Activated T-helper 2 cell treated with anti-CD3 and anti-CD28 coated beads, Interferon-gamma antibody, Interleukin-2, Interleukin-4, amounts not matched to agents 10 μg/mL and 5 μg/mL and 100 μg/mL, durations not matched to agents 14 hours and 24 hours and 36 hours (primary cell): Measurements from ENCODE around the gene MYZAP. TPM values are rescaled to one million over a fixed set of nuclear protein-coding genes. Genes with fewer than 3 reads are reported as not detected.
A peak's percentile ranks its signal among the peaks of the same experiment; 100 is the strongest.

Source experiments
- DNase-seq: peaks from one replicate; pipeline ENCODE4 v3.0.0; 2021; ENCODE audit warnings: low spot score
- H3K27ac Mint-ChIP-seq: one replicate; pipeline ENCODE4 v1.8.0; 2021; ENCODE audit warnings: mixed read lengths
- H3K27me3 Mint-ChIP-seq: one replicate; pipeline ENCODE4 v1.8.0; 2021; ENCODE audit warnings: low read depth, mixed read lengths
- H3K36me3 Mint-ChIP-seq: one replicate; pipeline ENCODE4 v1.8.0; 2021; ENCODE audit warnings: low read depth, mixed read lengths
- H3K4me1 Mint-ChIP-seq: one replicate; pipeline ENCODE4 v1.8.0; 2021; ENCODE audit warnings: low read depth, mixed read lengths
- H3K4me3 Mint-ChIP-seq: one replicate; pipeline ENCODE4 v1.8.0; 2021; ENCODE audit warnings: low read depth, mild to moderate bottlenecking, moderate library complexity, mixed read lengths
- H3K9me3 Mint-ChIP-seq: one replicate; pipeline ENCODE4 v1.8.0; 2021; ENCODE audit warnings: mixed read lengths
- intact Hi-C: fragments of 100-400 bp; cut with micrococcal nuclease; formaldehyde crosslinking; loops from one replicate; pipeline ENCODE4 v1.15.1; 2023
- total RNA-seq: library from RNA; stranded (reverse); gene quantifications from 2 replicates; pipeline ENCODE4 v1.2.3, GENCODE V29; 2022

MYZAP gene
- total RNA-seq, 1 donor from 2014 or later = not detected

DNA sequence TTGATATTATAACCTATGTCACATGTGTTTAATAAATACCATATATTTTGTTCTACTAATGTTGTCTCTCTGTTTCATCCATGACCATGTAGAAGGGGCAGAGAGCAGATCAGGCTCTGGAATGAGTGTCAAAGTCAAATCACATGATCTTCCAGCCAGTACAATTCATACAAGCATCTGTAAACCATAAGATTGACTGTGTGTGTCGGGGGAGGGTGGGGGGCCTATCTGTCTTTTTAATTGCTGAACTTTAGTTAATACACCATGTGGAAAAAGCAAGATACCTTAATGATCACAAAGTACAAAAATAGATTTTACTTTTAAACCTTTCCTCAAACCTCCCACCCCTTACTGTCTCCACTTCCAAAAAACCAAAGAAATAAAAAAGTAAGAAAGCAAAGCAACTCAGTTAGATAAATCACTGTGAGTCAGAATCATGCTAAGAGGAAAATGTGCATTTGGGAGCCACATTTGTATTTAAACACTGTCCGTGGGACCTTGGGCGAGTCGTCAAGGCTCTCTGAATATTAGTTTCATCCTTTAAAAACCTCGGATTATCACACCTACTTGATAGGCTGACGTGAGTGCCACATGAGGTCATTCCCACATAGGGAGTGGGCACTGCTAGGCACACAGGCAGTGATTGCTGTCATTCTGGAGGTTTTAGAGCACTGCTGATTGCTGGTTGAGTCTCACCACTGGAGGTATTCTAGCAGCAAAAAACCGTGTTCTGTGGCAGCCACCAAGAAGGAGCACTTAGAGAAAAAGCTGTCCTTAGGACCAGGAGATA, 93.8 kb downstream of the MYZAP start:
- DNase-seq = no peak
- no peaks in the 10 kb centered on the region for H3K27me3 Mint-ChIP-seq
- H3K4me3 Mint-ChIP-seq = no peak overlapping the region
- H3K36me3 Mint-ChIP-seq = no peaks in the 10 kb centered on the region
- H3K4me1 Mint-ChIP-seq = no peaks in the 10 kb centered on the region
- H3K27ac Mint-ChIP-seq = no peak overlapping the region
- intact Hi-C loops = no loop called here
- H3K9me3 Mint-ChIP-seq = no peaks in the 10 kb centered on the region

DNA sequence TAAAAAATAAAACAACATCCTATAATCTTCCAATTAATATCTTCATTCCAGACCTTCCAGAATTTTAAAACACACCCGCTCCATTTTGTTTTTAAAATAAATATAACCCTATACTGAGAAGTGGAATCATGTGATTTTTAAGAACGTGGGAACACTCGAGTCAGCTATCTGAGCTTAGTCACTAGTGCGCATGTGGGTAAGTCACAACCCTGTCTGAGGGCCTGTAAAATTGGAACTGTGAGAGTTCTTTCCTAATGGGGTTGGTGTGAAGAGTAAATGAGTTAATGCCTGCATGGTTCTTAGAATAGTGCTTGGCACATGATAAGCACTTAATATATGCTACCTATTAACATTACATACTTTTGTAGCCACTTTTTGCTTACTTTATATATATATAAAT, 95.0 kb downstream of the MYZAP start:
- no peak for DNase-seq
- Mint-ChIP-seq H3K36me3 (no peaks in the 10 kb centered on the region), H3K27ac (no peak overlapping the region), H3K4me3 (no peak overlapping the region), H3K9me3 (no peaks in the 10 kb centered on the region), H3K4me1 (no peaks in the 10 kb centered on the region), H3K27me3 (no peaks in the 10 kb centered on the region)
- intact Hi-C loops = no loop called here

DNA sequence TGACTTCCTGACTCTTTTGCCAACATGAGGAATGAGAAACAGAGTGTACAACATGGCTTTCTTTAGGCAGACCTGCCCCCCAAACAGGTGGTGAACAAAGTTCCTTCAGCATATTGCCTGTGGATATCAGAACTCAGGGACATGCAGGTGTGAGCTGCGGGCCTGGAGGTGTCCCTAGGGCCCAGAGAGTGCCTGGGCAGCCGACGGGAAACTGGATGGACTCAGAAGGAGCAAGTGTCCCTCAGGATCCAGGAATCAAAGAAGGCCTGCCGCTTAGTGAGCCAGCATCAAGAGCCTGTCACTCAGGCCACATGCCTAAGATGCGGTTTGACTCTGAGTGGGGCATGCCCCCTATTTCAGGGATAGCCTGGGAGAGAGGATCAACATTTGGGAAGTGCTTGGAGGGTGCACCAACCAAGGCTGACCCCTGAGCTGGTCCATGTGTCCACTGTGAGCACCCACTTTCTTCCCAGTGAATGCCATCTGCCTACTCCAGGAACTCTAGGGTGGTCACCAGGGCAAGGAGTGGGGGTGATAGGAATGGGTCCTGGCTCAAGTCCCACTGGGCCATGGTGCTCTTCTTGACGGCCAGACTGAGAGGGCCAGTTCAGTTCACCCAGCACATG, 98.8 kb downstream of the MYZAP start:
- no peak for DNase-seq
- H3K9me3 Mint-ChIP-seq = no peaks in the 10 kb centered on the region
- H3K27me3 Mint-ChIP-seq = peaks cover 5% of the 10 kb centered on the region
- H3K4me1 Mint-ChIP-seq = peaks cover 5% of the 10 kb centered on the region
- no peak overlapping the region for H3K27ac Mint-ChIP-seq
- intact Hi-C loops = no loop called here
- no peak overlapping the region for H3K4me3 Mint-ChIP-seq
- H3K36me3 Mint-ChIP-seq = no peaks in the 10 kb centered on the region

DNA sequence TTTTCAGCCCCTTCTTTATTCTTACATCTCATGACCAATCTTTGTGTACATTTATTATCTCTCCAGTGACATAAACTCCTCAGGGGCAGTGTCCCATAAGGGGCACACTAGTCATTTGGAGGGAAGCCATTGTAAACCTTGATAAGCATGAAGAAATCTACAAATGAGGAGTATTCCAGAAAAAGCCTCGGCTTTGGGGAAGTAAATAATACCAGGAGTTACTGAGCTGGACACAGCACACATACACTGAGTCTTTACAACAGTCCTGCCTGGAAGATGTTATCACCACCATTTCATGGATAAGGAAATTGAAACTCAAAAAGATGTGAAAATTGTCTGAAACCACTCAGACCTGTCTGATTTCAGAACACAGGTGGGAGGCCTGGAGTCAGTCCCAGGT, 99.4 kb downstream of the MYZAP start:
- H3K36me3 Mint-ChIP-seq = no peaks in the 10 kb centered on the region
- peaks cover 8% of the 10 kb centered on the region for H3K27me3 Mint-ChIP-seq
- intact Hi-C loops = no loop called here
- no peak for DNase-seq
- H3K4me1 Mint-ChIP-seq = peaks cover 5% of the 10 kb centered on the region
- H3K27ac Mint-ChIP-seq = no peak overlapping the region
- H3K9me3 Mint-ChIP-seq = no peaks in the 10 kb centered on the region
- no peak overlapping the region for H3K4me3 Mint-ChIP-seq

DNA sequence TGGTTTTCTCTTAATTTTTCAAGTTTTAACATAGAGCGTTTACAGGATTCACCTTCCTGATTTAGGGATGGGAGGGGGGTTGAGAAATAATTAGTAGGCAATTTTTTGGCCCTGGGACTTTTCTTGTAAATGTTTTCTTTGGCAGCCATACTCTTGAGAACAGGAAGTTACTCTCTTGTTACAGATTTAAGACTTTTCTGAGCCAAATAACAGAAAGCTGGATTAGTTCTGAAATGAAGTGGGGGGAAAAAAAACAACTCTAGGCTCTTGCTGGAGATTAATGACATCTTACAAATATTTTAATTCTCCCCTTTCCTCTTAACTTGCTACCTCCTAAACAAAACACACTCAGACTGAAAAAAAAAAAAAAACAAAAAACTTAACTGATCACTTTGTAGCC, 101.0 kb downstream of the MYZAP start:
- H3K4me1 Mint-ChIP-seq = peaks cover 5% of the 10 kb centered on the region
- DNase-seq = no peak
- intact Hi-C loops = no loop called here
- no peak overlapping the region for H3K27ac Mint-ChIP-seq
- H3K36me3 Mint-ChIP-seq = no peaks in the 10 kb centered on the region
- H3K4me3 Mint-ChIP-seq = no peak overlapping the region
- H3K27me3 Mint-ChIP-seq = peaks cover 17% of the 10 kb centered on the region
- H3K9me3 Mint-ChIP-seq = no peaks in the 10 kb centered on the region

DNA sequence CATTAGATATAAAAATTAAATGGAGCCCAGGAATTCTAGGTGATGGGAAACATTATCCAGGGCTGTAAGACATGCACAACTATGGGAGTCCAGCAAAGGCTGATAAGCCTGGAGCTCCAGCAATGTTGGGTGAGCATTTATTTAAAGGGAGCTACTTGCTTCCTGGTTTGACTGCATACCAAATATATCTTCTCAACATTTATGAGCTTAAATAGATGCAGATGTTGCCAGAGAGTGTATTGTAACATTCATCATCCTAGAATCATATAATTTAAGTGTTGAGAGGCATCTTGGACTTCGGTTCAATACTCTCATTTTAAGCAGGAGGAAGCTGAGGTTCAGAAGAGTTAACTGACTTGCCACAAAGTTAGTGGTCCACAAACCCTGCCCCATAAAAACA, 102.6 kb downstream of the MYZAP start:
- H3K27ac Mint-ChIP-seq = no peak overlapping the region
- peaks cover 5% of the 10 kb centered on the region for H3K4me1 Mint-ChIP-seq
- intact Hi-C loops = no loop called here
- no peaks in the 10 kb centered on the region for H3K36me3 Mint-ChIP-seq
- peaks cover 26% of the 10 kb centered on the region for H3K27me3 Mint-ChIP-seq
- H3K4me3 Mint-ChIP-seq = no peak overlapping the region
- DNase-seq = no peak
- H3K9me3 Mint-ChIP-seq = no peaks in the 10 kb centered on the region

DNA sequence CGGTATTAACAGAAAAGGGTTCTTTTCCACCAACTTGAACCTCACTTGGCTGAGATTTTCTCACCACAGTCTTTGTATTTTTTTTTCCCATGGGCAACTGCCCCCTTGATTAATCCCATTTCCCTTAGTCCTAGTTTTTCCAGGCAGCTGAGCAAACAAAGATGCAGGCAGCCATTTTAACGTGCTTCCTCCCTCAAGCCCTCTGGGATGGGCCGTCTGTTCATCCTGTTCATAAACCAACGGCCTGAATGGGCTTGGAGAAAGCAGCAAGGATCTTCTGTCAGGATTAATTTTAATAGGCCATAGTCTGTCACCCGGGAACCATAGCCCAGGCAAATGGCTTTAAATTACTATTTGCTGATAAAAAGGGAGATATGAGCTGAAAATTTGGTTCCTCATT, 104.4 kb downstream of the MYZAP start:
- Mint-ChIP-seq H3K27me3 (peaks cover 34% of the 10 kb centered on the region), H3K36me3 (no peaks in the 10 kb centered on the region), H3K4me3 (no peak overlapping the region), H3K9me3 (no peaks in the 10 kb centered on the region), H3K4me1 (peaks cover 5% of the 10 kb centered on the region), H3K27ac (no peak overlapping the region)
- intact Hi-C loops = no loop called here
- DNase-seq = no peak

DNA sequence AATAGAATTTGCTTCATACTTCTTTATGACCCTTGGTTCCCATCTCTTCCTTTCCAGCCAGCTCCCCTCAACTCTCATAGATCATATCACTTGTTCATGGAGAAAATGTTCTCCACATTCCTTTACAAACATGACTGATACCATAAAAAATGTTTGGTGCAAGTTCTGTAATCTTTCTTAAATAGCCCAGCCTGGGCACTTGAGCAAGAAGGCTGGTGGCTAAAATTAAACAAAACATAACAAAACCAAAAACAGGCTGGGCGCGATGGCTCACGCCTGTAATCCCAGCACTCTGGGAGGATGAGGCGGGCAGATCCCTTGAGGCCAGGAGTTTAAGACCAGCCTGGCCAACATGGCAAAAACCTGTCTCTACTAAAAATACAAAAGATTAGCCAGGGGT, 105.9 kb downstream of the MYZAP start:
- Mint-ChIP-seq H3K36me3 (no peaks in the 10 kb centered on the region), H3K27ac (no peak overlapping the region), H3K4me3 (no peak overlapping the region), H3K9me3 (no peaks in the 10 kb centered on the region), H3K27me3 (peaks cover 38% of the 10 kb centered on the region), H3K4me1 (peaks cover 5% of the 10 kb centered on the region)
- DNase-seq = no peak
- intact Hi-C loops = no loop called here

DNA sequence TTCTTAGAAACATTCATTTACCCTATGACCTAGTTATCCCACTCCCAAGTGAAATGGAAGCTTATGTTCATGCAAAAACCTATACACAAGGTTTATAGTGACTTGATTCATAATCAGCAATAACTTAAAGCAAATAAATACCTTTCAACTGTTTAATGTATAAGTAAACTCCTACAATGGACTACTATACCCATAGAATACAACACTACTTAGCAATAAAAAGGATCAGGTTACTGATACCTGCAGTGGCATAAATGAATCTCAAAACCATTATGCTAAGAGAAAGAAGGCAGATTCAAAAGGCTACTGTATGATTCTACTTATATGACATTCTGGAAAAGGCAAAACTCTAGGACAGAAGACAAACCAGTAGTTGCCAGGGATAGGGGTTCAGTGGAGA, 106.5 kb downstream of the MYZAP start:
- intact Hi-C loops = no loop called here
- Mint-ChIP-seq H3K4me3 (no peak overlapping the region), H3K27ac (no peak overlapping the region), H3K27me3 (peaks cover 39% of the 10 kb centered on the region), H3K36me3 (no peaks in the 10 kb centered on the region), H3K9me3 (no peaks in the 10 kb centered on the region), H3K4me1 (peaks cover 8% of the 10 kb centered on the region)
- DNase-seq = no peak

DNA sequence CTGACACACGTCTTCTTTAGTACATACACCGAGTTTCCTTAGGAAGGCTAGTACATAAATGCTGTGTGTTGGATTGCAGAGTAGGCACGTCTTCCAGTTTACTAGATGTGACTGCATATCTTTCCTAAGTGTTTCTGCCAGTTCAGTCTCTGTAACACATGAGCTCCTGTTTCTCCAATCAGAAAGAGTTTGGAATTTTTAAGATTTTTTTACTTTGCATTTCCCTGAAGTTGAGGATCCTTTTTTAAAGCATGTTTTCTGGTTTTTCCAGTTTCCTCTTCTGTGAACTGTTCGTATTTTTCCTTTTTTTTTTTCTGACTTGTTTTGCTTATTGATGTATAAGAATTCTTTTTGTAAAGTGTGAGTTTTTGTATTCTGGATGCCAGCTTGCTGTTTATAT, 107.3 kb downstream of the MYZAP start:
- DNase-seq = no peak
- intact Hi-C loops = no loop called here
- Mint-ChIP-seq H3K36me3 (no peaks in the 10 kb centered on the region), H3K4me3 (no peak overlapping the region), H3K4me1 (peaks cover 15% of the 10 kb centered on the region), H3K9me3 (no peaks in the 10 kb centered on the region), H3K27ac (no peak overlapping the region), H3K27me3 (peaks cover 40% of the 10 kb centered on the region)

DNA sequence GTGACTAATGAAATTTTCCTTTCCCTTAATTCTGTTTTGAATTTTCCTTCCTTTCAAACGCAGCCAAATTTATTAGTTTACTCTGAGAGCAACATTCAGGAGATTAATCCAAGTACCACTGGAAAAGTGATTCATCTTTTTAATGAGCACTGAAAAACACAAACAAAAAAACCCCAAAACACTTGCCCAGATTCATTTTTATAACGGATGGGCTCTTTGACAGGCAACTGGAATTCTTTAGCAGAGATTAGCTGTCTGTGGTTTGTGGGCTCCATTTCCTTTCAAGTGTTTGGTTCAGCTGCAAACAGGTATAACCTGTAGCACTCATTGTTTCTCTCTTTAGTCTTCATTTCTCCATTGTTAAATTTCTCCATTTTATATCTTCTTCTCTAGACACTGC, 111.7 kb downstream of the MYZAP start:
- H3K4me3 Mint-ChIP-seq = no peak overlapping the region
- no peak overlapping the region for H3K27ac Mint-ChIP-seq
- H3K27me3 Mint-ChIP-seq = peaks cover 20% of the 10 kb centered on the region

DNA sequence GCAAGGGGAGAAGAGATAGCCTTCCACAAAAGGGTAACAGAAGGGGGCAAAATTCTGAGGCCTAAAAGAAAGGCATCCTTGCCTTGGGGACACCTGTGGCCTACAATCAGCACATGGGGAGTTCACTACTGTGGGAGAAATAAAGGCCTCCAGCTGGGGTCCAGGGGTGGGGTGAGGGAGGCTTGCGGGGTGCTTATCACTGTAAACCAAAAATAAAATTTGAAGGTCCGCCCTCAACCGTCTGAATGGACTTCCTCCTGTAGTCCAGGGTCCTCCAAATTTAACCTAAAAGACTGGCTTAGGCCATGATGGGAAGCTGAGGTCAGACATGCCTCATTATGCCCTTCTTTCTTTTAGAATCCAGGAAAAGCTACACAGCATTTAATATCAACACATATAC, 112.7 kb downstream of the MYZAP start:
- H3K36me3 Mint-ChIP-seq = peaks cover 20% of the 10 kb centered on the region
- no peak overlapping the region for H3K4me3 Mint-ChIP-seq
- peaks cover 14% of the 10 kb centered on the region for H3K27me3 Mint-ChIP-seq
- intact Hi-C loops = no loop called here
- DNase-seq = no peak
- H3K9me3 Mint-ChIP-seq = no peaks in the 10 kb centered on the region
- H3K27ac Mint-ChIP-seq = peak overlapping the region; percentile 35
- H3K4me1 Mint-ChIP-seq = peaks cover 39% of the 10 kb centered on the region

More for the DNA sequence above, 111.7 kb downstream of the MYZAP start:
- intact Hi-C loops = no loop called here
- peaks cover 32% of the 10 kb centered on the region for H3K4me1 Mint-ChIP-seq
- no peaks in the 10 kb centered on the region for H3K9me3 Mint-ChIP-seq
- DNase-seq = no peak
- peaks cover 9% of the 10 kb centered on the region for H3K36me3 Mint-ChIP-seq

DNA sequence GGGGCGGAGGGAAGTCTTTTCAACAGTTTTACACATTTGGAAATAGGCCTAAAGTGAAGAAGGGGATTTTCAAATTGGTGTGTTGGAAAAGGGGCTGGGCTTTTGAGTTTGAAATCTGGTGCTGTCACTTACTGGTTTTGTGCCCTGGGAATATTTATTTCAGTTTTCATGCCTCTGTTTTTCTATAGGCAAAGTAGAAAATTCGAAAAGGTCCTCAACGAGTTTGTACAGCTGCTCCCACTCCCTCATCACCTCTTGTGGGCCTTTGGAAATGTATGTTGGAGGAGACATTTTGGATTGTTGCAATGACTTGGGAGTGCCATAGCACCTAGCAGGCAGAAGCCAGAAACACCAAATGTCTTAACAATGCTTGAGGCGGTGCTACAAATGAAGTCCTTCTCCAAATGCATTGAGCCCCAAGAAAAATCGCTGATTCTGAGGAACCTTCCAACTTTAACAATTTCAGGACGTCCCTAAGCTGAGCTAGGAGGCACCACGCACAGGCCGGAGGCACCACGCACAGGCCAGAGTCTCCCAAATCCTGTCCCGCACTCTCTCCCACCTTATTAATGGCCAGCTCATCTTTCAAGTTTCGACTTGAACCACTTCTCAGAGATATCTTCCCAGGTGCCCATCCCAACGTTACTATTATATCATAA, 114.2 kb downstream of the MYZAP start:
- Mint-ChIP-seq H3K4me1 (peaks cover 47% of the 10 kb centered on the region), H3K36me3 (peaks cover 33% of the 10 kb centered on the region), H3K27ac (peak overlapping the region; percentile 89), H3K9me3 (no peaks in the 10 kb centered on the region), H3K4me3 (peak overlapping the region; percentile 89), H3K27me3 (peaks cover 8% of the 10 kb centered on the region)
- intact Hi-C loops = loop anchor here (2.0 kb wide), 1 partner anchor 145 kb away; no protein-coding TSS in a partner anchor
- no peak for DNase-seq
